ENCODE data around the gene RDX. TPM values are rescaled to one million over a fixed set of nuclear protein-coding genes. Genes with fewer than 3 reads are reported as not detected.

Gene RDX
- total RNA-seq, 1 experiment from 2014 or later: 132 TPM

DNA sequence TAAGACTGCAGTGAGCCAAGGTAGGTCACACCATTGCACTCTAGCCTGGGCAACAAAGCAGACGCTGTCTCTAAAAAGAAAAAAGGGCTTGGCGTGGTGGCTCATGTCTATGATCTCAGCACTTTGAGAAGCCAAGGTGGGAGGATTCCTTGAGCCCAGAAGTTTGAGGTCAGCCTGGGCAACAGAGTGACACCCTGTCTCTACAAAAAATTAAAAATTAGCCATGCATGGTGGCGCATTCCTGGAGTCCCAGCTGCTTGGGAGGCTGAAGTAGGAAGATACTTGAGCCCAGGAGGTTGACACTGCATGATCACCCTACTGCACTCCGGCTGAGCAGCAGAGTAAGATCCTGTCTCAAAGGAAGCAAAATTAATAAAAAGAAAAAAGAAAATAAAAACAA, 38.9 kb upstream of the RDX start:
- POLR2A ChIA-PET: interaction anchor here (0.8 kb wide), 1 partner anchor 50 kb away, joined by 3 read pairs; no protein-coding TSS in a partner anchor
- CTCF ChIA-PET: no interaction called here
- H3K9me3 Mint-ChIP-seq (ENCODE audit: unreplicated experiment): no peaks in the 10 kb centered on the region
- H3K4me1 Mint-ChIP-seq (ENCODE audit: insufficient read depth, unreplicated experiment): no peaks in the 10 kb centered on the region
- TF ChIP-seq, protein P1, sequence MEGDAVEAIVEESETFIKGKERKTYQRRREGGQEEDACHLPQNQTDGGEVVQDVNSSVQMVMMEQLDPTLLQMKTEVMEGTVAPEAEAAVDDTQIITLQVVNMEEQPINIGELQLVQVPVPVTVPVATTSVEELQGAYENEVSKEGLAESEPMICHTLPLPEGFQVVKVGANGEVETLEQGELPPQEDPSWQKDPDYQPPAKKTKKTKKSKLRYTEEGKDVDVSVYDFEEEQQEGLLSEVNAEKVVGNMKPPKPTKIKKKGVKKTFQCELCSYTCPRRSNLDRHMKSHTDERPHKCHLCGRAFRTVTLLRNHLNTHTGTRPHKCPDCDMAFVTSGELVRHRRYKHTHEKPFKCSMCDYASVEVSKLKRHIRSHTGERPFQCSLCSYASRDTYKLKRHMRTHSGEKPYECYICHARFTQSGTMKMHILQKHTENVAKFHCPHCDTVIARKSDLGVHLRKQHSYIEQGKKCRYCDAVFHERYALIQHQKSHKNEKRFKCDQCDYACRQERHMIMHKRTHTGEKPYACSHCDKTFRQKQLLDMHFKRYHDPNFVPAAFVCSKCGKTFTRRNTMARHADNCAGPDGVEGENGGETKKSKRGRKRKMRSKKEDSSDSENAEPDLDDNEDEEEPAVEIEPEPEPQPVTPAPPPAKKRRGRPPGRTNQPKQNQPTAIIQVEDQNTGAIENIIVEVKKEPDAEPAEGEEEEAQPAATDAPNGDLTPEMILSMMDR (IDR thresholded peaks at IDR 0.05; ENCODE audit: unreplicated experiment): no peak
- no peak for DNase-seq (ENCODE audit: unreplicated experiment)
- no peak overlapping the region for H3K27ac Mint-ChIP-seq (ENCODE audit: low read depth, unreplicated experiment)
- BruUV-seq (replicated peaks): no TSS peak
- peaks cover 6% of the 10 kb centered on the region for H3K36me3 Mint-ChIP-seq (ENCODE audit: insufficient read depth, unreplicated experiment)
- intact Hi-C loops (cut with micrococcal nuclease): no loop called here
- no peaks in the 10 kb centered on the region for H3K27me3 Mint-ChIP-seq (ENCODE audit: insufficient read depth, unreplicated experiment)
- no peak overlapping the region for H3K4me3 Mint-ChIP-seq (ENCODE audit: unreplicated experiment)

DNA sequence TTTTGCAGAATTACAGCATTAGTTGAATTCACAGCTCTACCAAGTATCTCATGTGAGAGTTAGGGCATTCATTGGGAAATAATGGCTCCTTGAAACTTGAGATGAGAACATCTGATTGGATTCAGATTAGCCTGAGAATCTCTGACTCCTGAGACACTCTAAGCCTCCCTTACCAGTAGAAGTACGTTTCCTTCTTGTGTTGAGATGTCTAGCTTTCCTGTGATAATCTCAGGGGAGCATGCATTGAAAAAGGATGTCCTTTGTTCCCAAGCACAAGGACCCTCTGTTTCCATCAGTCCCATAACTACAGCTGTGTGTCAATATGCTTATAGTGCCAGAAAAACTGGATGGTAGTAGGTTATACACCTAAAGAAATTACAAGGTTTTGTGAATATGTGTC, 35.2 kb upstream of the RDX start:
- ChIA-PET CTCF (interaction anchor here (0.6 kb wide), 1 partner anchor 14 kb away, joined by 3 read pairs; no protein-coding TSS in a partner anchor), POLR2A (interaction anchor here (0.6 kb wide), 1 partner anchor 1543 kb away, joined by 3 read pairs; no protein-coding TSS in a partner anchor)
- Mint-ChIP-seq H3K4me1 (ENCODE audit: insufficient read depth, unreplicated experiment) (no peaks in the 10 kb centered on the region), H3K4me3 (ENCODE audit: unreplicated experiment) (no peak overlapping the region), H3K27ac (ENCODE audit: low read depth, unreplicated experiment) (no peak overlapping the region), H3K36me3 (ENCODE audit: insufficient read depth, unreplicated experiment) (no peaks in the 10 kb centered on the region), H3K9me3 (ENCODE audit: unreplicated experiment) (no peaks in the 10 kb centered on the region), H3K27me3 (ENCODE audit: insufficient read depth, unreplicated experiment) (no peaks in the 10 kb centered on the region)
- TF ChIP-seq, protein P1 (IDR thresholded peaks at IDR 0.05; ENCODE audit: unreplicated experiment): no peak
- intact Hi-C loops (cut with micrococcal nuclease): no loop called here
- no peak for DNase-seq (ENCODE audit: unreplicated experiment)
- BruUV-seq (replicated peaks): no TSS peak

DNA sequence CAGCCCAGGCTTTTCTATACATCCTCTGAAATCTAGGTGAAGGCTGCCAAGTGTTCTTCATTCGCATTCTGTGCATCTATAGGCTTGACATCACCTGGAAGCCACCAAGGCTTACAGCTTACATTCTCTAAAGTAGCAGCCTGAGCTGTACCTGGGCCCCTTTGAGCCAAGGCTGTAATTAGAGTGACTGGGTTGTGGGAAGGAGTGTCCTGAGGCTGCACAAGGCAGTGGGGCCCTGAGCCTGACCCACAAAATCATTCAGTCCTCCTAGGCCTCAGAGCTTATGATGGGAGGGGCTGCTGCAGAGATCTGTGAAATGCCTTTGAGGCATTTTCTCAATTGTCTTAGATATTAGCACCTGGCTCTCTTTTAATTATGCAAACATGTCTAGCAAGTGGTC, 33.0 kb upstream of the RDX start:
- Mint-ChIP-seq H3K36me3 (ENCODE audit: insufficient read depth, unreplicated experiment) (no peaks in the 10 kb centered on the region), H3K4me1 (ENCODE audit: insufficient read depth, unreplicated experiment) (no peaks in the 10 kb centered on the region), H3K4me3 (ENCODE audit: unreplicated experiment) (no peak overlapping the region), H3K27ac (ENCODE audit: low read depth, unreplicated experiment) (no peak overlapping the region), H3K27me3 (ENCODE audit: insufficient read depth, unreplicated experiment) (no peaks in the 10 kb centered on the region), H3K9me3 (ENCODE audit: unreplicated experiment) (no peaks in the 10 kb centered on the region)
- intact Hi-C loops (cut with micrococcal nuclease): no loop called here
- BruUV-seq (replicated peaks): no TSS peak
- POLR2A ChIA-PET: interaction anchor here (0.5 kb wide), 1 partner anchor 167 kb away, joined by 3 read pairs; no protein-coding TSS in a partner anchor
- no peak for DNase-seq (ENCODE audit: unreplicated experiment)
- CTCF ChIA-PET: interaction anchor here (1.2 kb wide), 1 partner anchor 38 kb away, joined by 3 read pairs; no protein-coding TSS in a partner anchor
- TF ChIP-seq, protein P1 (IDR thresholded peaks at IDR 0.05; ENCODE audit: unreplicated experiment): no peak

DNA sequence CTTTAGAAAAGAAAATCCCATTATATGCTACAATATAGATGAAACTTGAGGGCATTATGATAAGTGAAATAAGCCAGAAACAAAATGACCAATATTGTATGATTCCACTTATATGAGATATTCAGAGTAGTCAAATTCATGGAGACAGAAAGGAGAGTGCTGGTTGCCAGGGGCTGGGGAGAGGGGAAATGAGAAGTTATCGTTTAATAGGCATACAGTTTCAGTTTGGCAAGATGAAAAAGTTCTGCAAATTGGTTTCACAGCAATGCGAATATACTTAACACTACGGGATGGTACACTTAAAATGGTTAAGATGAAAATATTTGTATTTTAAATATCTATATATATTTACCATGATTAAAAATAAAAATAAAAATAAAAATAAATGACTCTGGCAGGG, 31.1 kb upstream of the RDX start:
- intact Hi-C loops (cut with micrococcal nuclease): no loop called here
- Mint-ChIP-seq H3K27me3 (ENCODE audit: insufficient read depth, unreplicated experiment) (no peaks in the 10 kb centered on the region), H3K9me3 (ENCODE audit: unreplicated experiment) (no peaks in the 10 kb centered on the region), H3K27ac (ENCODE audit: low read depth, unreplicated experiment) (no peak overlapping the region), H3K4me1 (ENCODE audit: insufficient read depth, unreplicated experiment) (no peaks in the 10 kb centered on the region), H3K36me3 (ENCODE audit: insufficient read depth, unreplicated experiment) (no peaks in the 10 kb centered on the region), H3K4me3 (ENCODE audit: unreplicated experiment) (no peak overlapping the region)
- POLR2A ChIA-PET: no interaction called here
- no TSS peak for BruUV-seq (replicated peaks)
- TF ChIP-seq, protein P1 (IDR thresholded peaks at IDR 0.05; ENCODE audit: unreplicated experiment): no peak
- DNase-seq (ENCODE audit: unreplicated experiment): no peak
- CTCF ChIA-PET: no interaction called here
